ENCODE data around the gene BTBD6.

The BTBD6 gene

GRCh38 chr14:105204206-105204930, 44.0 kb upstream of the BTBD6 start:
- no peak for TF ChIP-seq REST (IDR thresholded peaks at IDR 0.05; ENCODE audit: insufficient read depth in 1 of 2, low read depth in 2 of 2, low read length in 2 of 2)
- no peak for TF ChIP-seq POLR2AphosphoS5 (IDR thresholded peaks at IDR 0.05; ENCODE audit: low read depth, low read length)
- no peak for TF ChIP-seq FOXP2 (optimal IDR thresholded peaks at IDR 0.05; ENCODE audit: borderline replicate concordance, extremely low read depth, extremely low read length, insufficient read depth)
- no peak for TF ChIP-seq TAF1 (IDR thresholded peaks at IDR 0.05; ENCODE audit: borderline replicate concordance, insufficient read depth, low read length)
- no peak for TF ChIP-seq SIN3A (IDR thresholded peaks at IDR 0.05; ENCODE audit: borderline replicate concordance, insufficient read depth, low read length)

GRCh38 chr14:105204931-105205672, 43.2 kb upstream of the BTBD6 start:
- no peak for TF ChIP-seq SIN3A (IDR thresholded peaks at IDR 0.05; ENCODE audit: borderline replicate concordance, insufficient read depth, low read length)
- no peak for TF ChIP-seq REST (IDR thresholded peaks at IDR 0.05; ENCODE audit: insufficient read depth in 1 of 2, low read depth in 2 of 2, low read length in 2 of 2)
- no peak for TF ChIP-seq POLR2AphosphoS5 (IDR thresholded peaks at IDR 0.05; ENCODE audit: low read depth, low read length)
- no peak for TF ChIP-seq FOXP2 (optimal IDR thresholded peaks at IDR 0.05; ENCODE audit: borderline replicate concordance, extremely low read depth, extremely low read length, insufficient read depth)
- no peak for TF ChIP-seq TAF1 (IDR thresholded peaks at IDR 0.05; ENCODE audit: borderline replicate concordance, insufficient read depth, low read length)

GRCh38 chr14:105205673-105206208, 42.6 kb upstream of the BTBD6 start:
- TF ChIP-seq FOXP2 (optimal IDR thresholded peaks at IDR 0.05; ENCODE audit: borderline replicate concordance, extremely low read depth, extremely low read length, insufficient read depth) (no peak), POLR2AphosphoS5 (IDR thresholded peaks at IDR 0.05; ENCODE audit: low read depth, low read length) (no peak)

- TF ChIP-seq REST (IDR thresholded peaks at IDR 0.05; ENCODE audit: insufficient read depth in 1 of 2, low read depth in 2 of 2, low read length in 2 of 2): no peak
- no peak for TF ChIP-seq TAF1 (IDR thresholded peaks at IDR 0.05; ENCODE audit: borderline replicate concordance, insufficient read depth, low read length)
- TF ChIP-seq POLR2AphosphoS5 (IDR thresholded peaks at IDR 0.05; ENCODE audit: low read depth, low read length): no peak
- TF ChIP-seq FOXP2 (optimal IDR thresholded peaks at IDR 0.05; ENCODE audit: borderline replicate concordance, extremely low read depth, extremely low read length, insufficient read depth): no peak
- TF ChIP-seq SIN3A (IDR thresholded peaks at IDR 0.05; ENCODE audit: borderline replicate concordance, insufficient read depth, low read length): no peak
Measured at GRCh38 chr14:105206873-105207272, 41.5 kb upstream of the BTBD6 start.

- TF ChIP-seq SIN3A (IDR thresholded peaks at IDR 0.05; ENCODE audit: borderline replicate concordance, insufficient read depth, low read length) (no peak), POLR2AphosphoS5 (IDR thresholded peaks at IDR 0.05; ENCODE audit: low read depth, low read length) (no peak), TAF1 (IDR thresholded peaks at IDR 0.05; ENCODE audit: borderline replicate concordance, insufficient read depth, low read length) (no peak), FOXP2 (optimal IDR thresholded peaks at IDR 0.05; ENCODE audit: borderline replicate concordance, extremely low read depth, extremely low read length, insufficient read depth) (no peak), REST (IDR thresholded peaks at IDR 0.05; ENCODE audit: insufficient read depth in 1 of 2, low read depth in 2 of 2, low read length in 2 of 2) (no peak)
Measured at GRCh38 chr14:105207460-105207901, 40.9 kb upstream of the BTBD6 start.
